H9 (cell line): ENCODE measurements around the gene SLC22A3. TPM values are rescaled to one million over a fixed set of nuclear protein-coding genes. Genes with fewer than 3 reads are reported as not detected.

Experiments
- DNase-seq: peaks from one replicate; pipeline ENCODE4 v3.0.0-alpha.2; 2017
- H2AFZ ChIP-seq: one replicate; pipeline ENCODE4 v1.6.1; 2013; ENCODE audit warnings: mild to moderate bottlenecking, low read length, control low read depth, moderate library complexity
- H2AK5ac ChIP-seq: 2 replicates; pipeline ENCODE4 v1.6.1; 2013; ENCODE audit warnings: low read length, control low read depth, mixed read lengths; ENCODE audit not compliant: insufficient read length
- H2BK120ac ChIP-seq: one replicate; pipeline ENCODE4 v1.6.1; 2013; ENCODE audit warnings: low read depth, mild to moderate bottlenecking, low read length, control low read depth, inconsistent platforms; ENCODE audit not compliant: poor library complexity, severe bottlenecking
- H2BK12ac ChIP-seq: 2 replicates; pipeline ENCODE4 v1.6.1; 2013; ENCODE audit warnings: low read length, control low read depth, mixed read lengths, low read depth; ENCODE audit not compliant: insufficient read length
- H2BK15ac ChIP-seq: 2 replicates; pipeline ENCODE4 v1.6.1; 2013; ENCODE audit warnings: low read depth, low read length, control low read depth
- H2BK20ac ChIP-seq: one replicate; pipeline ENCODE4 v1.6.1; 2013; ENCODE audit warnings: low read depth, mild to moderate bottlenecking, low read length, control low read depth, inconsistent platforms; ENCODE audit not compliant: poor library complexity, severe bottlenecking
- H2BK5ac ChIP-seq: 2 replicates; pipeline ENCODE4 v1.6.1; 2013; ENCODE audit warnings: low read length, control low read depth, mixed read lengths; ENCODE audit not compliant: insufficient read length
- H3K14ac ChIP-seq: 2 replicates; pipeline ENCODE4 v1.6.1; 2013; ENCODE audit warnings: low read length, control low read depth; ENCODE audit not compliant: insufficient read depth
- H3K18ac ChIP-seq: 2 replicates; pipeline ENCODE4 v1.6.1; 2013; ENCODE audit warnings: low read depth, mild to moderate bottlenecking, mixed read lengths, low read length, control low read depth; ENCODE audit not compliant: insufficient read length
- H3K23ac ChIP-seq: 2 replicates; pipeline ENCODE4 v1.6.1; 2013; ENCODE audit warnings: low read length, control low read depth, mixed read lengths, low read depth; ENCODE audit not compliant: insufficient read length
- H3K23me2 ChIP-seq: 2 replicates; pipeline ENCODE4 v1.6.1; 2013; ENCODE audit warnings: low read depth, mild to moderate bottlenecking, mixed read lengths, low read length, control low read depth; ENCODE audit not compliant: insufficient read length, poor library complexity, severe bottlenecking
- H3K27ac ChIP-seq: 2 replicates; pipeline ENCODE4 v1.5.1; 2013; ENCODE audit warnings: low read length, control low read depth, mixed read lengths, low read depth; ENCODE audit not compliant: insufficient read length
- H3K27me3 ChIP-seq: 2 replicates; pipeline ENCODE4 v1.6.1; 2013; ENCODE audit warnings: low read length, control low read depth, inconsistent platforms; ENCODE audit not compliant: insufficient read depth
- H3K4ac ChIP-seq: 2 replicates; pipeline ENCODE4 v1.6.1; 2013; ENCODE audit warnings: low read depth, mild to moderate bottlenecking, control low read depth, inconsistent platforms, low read length, moderate library complexity
- H3K4me1 ChIP-seq: 2 replicates; pipeline ENCODE4 v1.6.1; 2013; ENCODE audit warnings: low read length, control low read depth, inconsistent platforms; ENCODE audit not compliant: insufficient read depth
- H3K4me2 ChIP-seq: 2 replicates; pipeline ENCODE4 v1.6.1; 2013; ENCODE audit warnings: low read length, control low read depth, mixed read lengths; ENCODE audit not compliant: insufficient read length, insufficient read depth
- H3K56ac ChIP-seq: 2 replicates; pipeline ENCODE4 v1.6.1; 2013; ENCODE audit warnings: low read depth, mild to moderate bottlenecking, mixed read lengths, low read length, control low read depth; ENCODE audit not compliant: insufficient read length
- H3K79me1 ChIP-seq: 2 replicates; pipeline ENCODE4 v1.6.1; 2013; ENCODE audit warnings: low read depth, mild to moderate bottlenecking, moderate library complexity, low read length, control low read depth, inconsistent platforms; ENCODE audit not compliant: insufficient read depth, poor library complexity, severe bottlenecking
- H3K79me2 ChIP-seq: 2 replicates; pipeline ENCODE4 v1.6.1; 2013; ENCODE audit warnings: low read length, control low read depth, inconsistent platforms; ENCODE audit not compliant: insufficient read depth
- H3K9ac ChIP-seq: 2 replicates; pipeline ENCODE4 v1.6.1; 2013; ENCODE audit warnings: low read length, control low read depth, mixed read lengths; ENCODE audit not compliant: insufficient read length; ENCODE audit errors: extremely low read depth
- H3K9me3 ChIP-seq: one replicate; pipeline ENCODE4 v1.6.1; 2013; ENCODE audit warnings: low read depth, low read length, inconsistent platforms; ENCODE audit not compliant: control insufficient read depth
- H3T11ph ChIP-seq: one replicate; pipeline ENCODE4 v1.6.1; 2013; ENCODE audit warnings: mild to moderate bottlenecking, low read length, control low read depth, inconsistent platforms
- H4K20me1 ChIP-seq: one replicate; pipeline ENCODE4 v1.6.1; 2013; ENCODE audit not compliant: control insufficient read depth, insufficient read length, insufficient read depth
- H4K5ac ChIP-seq: 2 replicates; pipeline ENCODE4 v1.6.1; 2013; ENCODE audit warnings: low read depth, mild to moderate bottlenecking, mixed read lengths, low read length, control low read depth; ENCODE audit not compliant: insufficient read length
- H4K8ac ChIP-seq: replicated peaks from 2 replicates; pipeline ENCODE4 v1.6.1; 2013; ENCODE audit warnings: low read length, control low read depth, mixed read lengths, low read depth; ENCODE audit not compliant: insufficient read length
- H4K91ac ChIP-seq: 2 replicates; pipeline ENCODE4 v1.6.1; 2013; ENCODE audit warnings: low read depth, mild to moderate bottlenecking, moderate library complexity, mixed read lengths, low read length, control low read depth; ENCODE audit not compliant: insufficient read length
- H3K27ac Mint-ChIP-seq, 3 experiments: 2 replicates in 2 of 3; 3 replicates in 1 of 3; pipeline ENCODE4 v1.8.0; 2020 to 2021; ENCODE audit warnings: mixed read lengths in 3 of 3, mild to moderate bottlenecking in 1 of 3, moderate library complexity in 1 of 3
- H3K27me3 Mint-ChIP-seq: 2 replicates; pipeline ENCODE4 v1.8.0; 2021; ENCODE audit warnings: low read depth, mild to moderate bottlenecking, moderate library complexity, mixed read lengths
- H3K36me3 Mint-ChIP-seq, 3 experiments: 2 replicates in 2 of 3; 3 replicates in 1 of 3; pipeline ENCODE4 v1.8.0; 2020 to 2021; ENCODE audit warnings: low read depth in 3 of 3, mixed read lengths in 3 of 3; ENCODE audit not compliant: insufficient read depth in 1 of 3
- H3K4me1 Mint-ChIP-seq, 2 experiments: 2 replicates each; pipeline ENCODE4 v1.8.0; 2020; ENCODE audit warnings: mixed read lengths in 2 of 2
- H3K4me3 Mint-ChIP-seq, 2 experiments: 2 replicates in 1 of 2; 3 replicates in 1 of 2; pipeline ENCODE4 v1.8.0; 2020 to 2021; ENCODE audit warnings: mild to moderate bottlenecking in 2 of 2, mixed read lengths in 2 of 2, moderate library complexity in 1 of 2
- H3K9me3 Mint-ChIP-seq, 2 experiments: 2 replicates in 1 of 2; 3 replicates in 1 of 2; pipeline ENCODE4 v1.8.0; 2020; ENCODE audit warnings: mild to moderate bottlenecking in 2 of 2, mixed read lengths in 2 of 2, moderate library complexity in 1 of 2
- CTCF ChIP-seq: fragments of 200-600 bp; sonication (generic); conservative IDR thresholded peaks from 3 replicates; pipeline ENCODE4 v1.8.0; 2021; ENCODE audit warnings: antibody characterized with exemption, mild to moderate bottlenecking
- WGBS: extraction: QIAGEN DNeasy Blood & Tissue Kit; methylation state at CpG from one replicate; pipeline ENCODE4 v1.1.7; 2013; ENCODE audit warnings: missing lambda C conversion rate, low lambda C conversion rate, mixed read lengths; ENCODE audit not compliant: insufficient read length; ENCODE audit errors: extremely low coverage; 5-methylcytosine and 5-hydroxymethylcytosine counted together
- total RNA-seq: library from RNA; stranded (reverse); gene quantifications from 2 replicates; pipeline ENCODE4 v1.2.1, GENCODE V29; 2021

The SLC22A3 gene
- total RNA-seq, 1 experiment from 2014 or later = 2.7 TPM

DNA sequence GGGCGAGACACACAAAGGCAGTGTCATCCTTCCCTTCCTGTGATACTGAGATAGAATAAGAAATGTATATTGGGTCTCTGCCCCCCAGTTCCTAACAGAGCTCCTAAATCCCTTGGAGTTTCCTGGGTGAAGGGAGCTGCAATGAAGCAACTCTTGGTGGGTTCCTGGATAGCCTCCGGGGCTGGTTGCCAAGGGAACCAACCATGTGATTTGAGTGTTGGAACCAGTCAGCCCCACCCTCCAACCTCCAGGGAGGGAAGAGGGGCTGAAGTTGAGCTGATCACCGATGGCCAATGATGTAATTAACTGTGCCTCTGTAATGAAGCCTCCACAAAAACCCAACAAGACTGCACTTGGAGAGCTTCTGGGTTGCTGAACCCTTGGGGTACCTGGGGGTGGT, 116.6 kb downstream of the SLC22A3 start:
- Histone ChIP-seq H3K4ac (no peak overlapping the region), H3T11ph (no peak overlapping the region), H4K91ac (no peak overlapping the region), H3K79me2 (no peaks in the 10 kb centered on the region), H3K27ac (no peak overlapping the region), H2BK15ac (no peak overlapping the region), H2BK12ac (no peak overlapping the region), H3K79me1 (no peaks in the 10 kb centered on the region), H3K14ac (no peak overlapping the region), H4K8ac (no peak overlapping the region), H4K5ac (no peak overlapping the region), H2BK20ac (no peak overlapping the region), H3K23me2 (no peaks in the 10 kb centered on the region), H3K9ac (no peak overlapping the region), H2AK5ac (no peak overlapping the region), H4K20me1 (no peaks in the 10 kb centered on the region), H2BK120ac (no peak overlapping the region), H2AFZ (no peak overlapping the region), H3K9me3 (no peaks in the 10 kb centered on the region), H3K23ac (no peak overlapping the region), H3K4me1 (no peaks in the 10 kb centered on the region), H2BK5ac (no peak overlapping the region), H3K27me3 (no peaks in the 10 kb centered on the region), H3K18ac (no peak overlapping the region), H3K56ac (no peak overlapping the region), H3K4me2 (no peak overlapping the region)
- TF ChIP-seq CTCF = no peak
- Mint-ChIP-seq H3K36me3 (peaks cover 6 to 14% (median 7%) of the 10 kb centered on the region in 3 experiments; a peak in 4 of 7 replicates), H3K4me1 (no peaks in the 10 kb centered on the region), H3K9me3 (peaks cover 3 to 7% of the 10 kb centered on the region in 2 experiments; a peak in 3 of 5 replicates), H3K4me3 (no peak overlapping the region), H3K27ac (no peak overlapping the region), H3K27me3 (peaks cover 3% of the 10 kb centered on the region)
- WGBS = no CpG with 5 or more reads among the region's 3 CpGs
- DNase-seq = no peak
